ENCODE measurements around the gene ZNF488. TPM values are rescaled to one million over a fixed set of nuclear protein-coding genes. Genes with fewer than 3 reads are reported as not detected.

ZNF488 gene
- total RNA-seq, 1 donor from 2014 or later, result 2.9 TPM

DNA sequence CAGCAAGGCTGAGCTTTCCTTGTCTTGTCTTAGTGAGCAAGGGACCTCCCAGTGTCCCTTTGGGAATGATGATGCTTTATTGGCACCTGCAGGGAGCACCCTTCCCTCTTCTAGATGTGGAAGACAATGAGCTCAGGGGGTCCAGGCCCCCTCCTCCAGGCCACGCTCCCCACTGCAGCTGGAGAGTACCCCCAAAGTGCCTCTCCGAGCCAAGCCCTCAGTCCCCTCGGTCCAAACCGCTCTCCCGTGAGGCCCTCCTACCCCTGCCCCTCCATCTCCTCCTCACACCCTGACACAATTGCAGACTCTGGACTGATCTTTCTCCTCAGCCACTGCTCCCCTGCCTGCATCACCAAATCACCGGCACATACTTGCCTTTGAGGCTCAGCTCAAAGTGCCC lies 19.2 kb downstream of the ZNF488 start:
- Mint-ChIP-seq H3K27ac (ENCODE audit: unreplicated experiment) (no peak overlapping the region), H3K9me3 (no peaks in the 10 kb centered on the region), H3K36me3 (ENCODE audit: low read depth) (no peaks in the 10 kb centered on the region), H3K4me3 (no peak overlapping the region), H3K4me1 (no peaks in the 10 kb centered on the region), H3K27me3 (ENCODE audit: low read depth) (no peaks in the 10 kb centered on the region)
- DNase-seq (ENCODE audit: low read depth, low spot score), result no peak
- TF ChIP-seq, protein P1, sequence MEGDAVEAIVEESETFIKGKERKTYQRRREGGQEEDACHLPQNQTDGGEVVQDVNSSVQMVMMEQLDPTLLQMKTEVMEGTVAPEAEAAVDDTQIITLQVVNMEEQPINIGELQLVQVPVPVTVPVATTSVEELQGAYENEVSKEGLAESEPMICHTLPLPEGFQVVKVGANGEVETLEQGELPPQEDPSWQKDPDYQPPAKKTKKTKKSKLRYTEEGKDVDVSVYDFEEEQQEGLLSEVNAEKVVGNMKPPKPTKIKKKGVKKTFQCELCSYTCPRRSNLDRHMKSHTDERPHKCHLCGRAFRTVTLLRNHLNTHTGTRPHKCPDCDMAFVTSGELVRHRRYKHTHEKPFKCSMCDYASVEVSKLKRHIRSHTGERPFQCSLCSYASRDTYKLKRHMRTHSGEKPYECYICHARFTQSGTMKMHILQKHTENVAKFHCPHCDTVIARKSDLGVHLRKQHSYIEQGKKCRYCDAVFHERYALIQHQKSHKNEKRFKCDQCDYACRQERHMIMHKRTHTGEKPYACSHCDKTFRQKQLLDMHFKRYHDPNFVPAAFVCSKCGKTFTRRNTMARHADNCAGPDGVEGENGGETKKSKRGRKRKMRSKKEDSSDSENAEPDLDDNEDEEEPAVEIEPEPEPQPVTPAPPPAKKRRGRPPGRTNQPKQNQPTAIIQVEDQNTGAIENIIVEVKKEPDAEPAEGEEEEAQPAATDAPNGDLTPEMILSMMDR (conservative IDR thresholded peaks at IDR 0.05), result no peak

- H3K4me3 Mint-ChIP-seq, result no peak overlapping the region
Observed at GRCh38 chr10:47364366-47364765, 19.7 kb downstream of the ZNF488 start.

GRCh38 chr10:47363781-47364180 lies 20.3 kb downstream of the ZNF488 start:
- Mint-ChIP-seq H3K27ac (ENCODE audit: unreplicated experiment) (no peak overlapping the region), H3K4me3 (no peak overlapping the region), H3K4me1 (no peaks in the 10 kb centered on the region), H3K36me3 (ENCODE audit: low read depth) (no peaks in the 10 kb centered on the region), H3K27me3 (ENCODE audit: low read depth) (no peaks in the 10 kb centered on the region), H3K9me3 (no peaks in the 10 kb centered on the region)
- TF ChIP-seq, protein P1 (conservative IDR thresholded peaks at IDR 0.05), result no peak
- DNase-seq (ENCODE audit: low read depth, low spot score), result no peak

More at GRCh38 chr10:47364366-47364765, 19.7 kb downstream of the ZNF488 start:
- TF ChIP-seq, protein P1 (conservative IDR thresholded peaks at IDR 0.05), result no peak
- H3K9me3 Mint-ChIP-seq, result no peaks in the 10 kb centered on the region
- H3K27me3 Mint-ChIP-seq (ENCODE audit: low read depth), result no peaks in the 10 kb centered on the region
- H3K36me3 Mint-ChIP-seq (ENCODE audit: low read depth), result no peaks in the 10 kb centered on the region
- no peaks in the 10 kb centered on the region for H3K4me1 Mint-ChIP-seq
- no peak overlapping the region for H3K27ac Mint-ChIP-seq (ENCODE audit: unreplicated experiment)
- no peak for DNase-seq (ENCODE audit: low read depth, low spot score)

DNA sequence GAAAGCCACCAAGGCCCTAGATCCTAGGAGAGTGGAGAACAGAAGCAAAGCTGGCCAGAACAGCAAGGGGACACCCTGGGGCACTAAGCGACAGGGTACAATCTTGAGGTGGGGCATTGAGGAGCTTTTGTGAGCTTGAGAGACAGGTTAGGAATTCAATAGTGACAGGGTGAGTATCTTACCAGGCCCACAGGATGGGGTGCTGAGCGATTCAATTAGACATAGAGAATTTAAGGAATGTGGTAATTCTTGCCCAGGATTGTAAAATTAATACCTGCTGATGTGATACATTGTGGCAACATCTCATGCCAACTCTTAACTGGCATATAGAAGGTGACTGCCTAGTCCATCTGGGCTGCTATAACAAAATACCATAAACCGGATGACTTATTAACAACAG lies 21.9 kb downstream of the ZNF488 start:
- Mint-ChIP-seq H3K27ac (ENCODE audit: unreplicated experiment) (no peak overlapping the region), H3K4me3 (no peak overlapping the region), H3K4me1 (no peaks in the 10 kb centered on the region), H3K36me3 (ENCODE audit: low read depth) (no peaks in the 10 kb centered on the region), H3K27me3 (ENCODE audit: low read depth) (no peaks in the 10 kb centered on the region), H3K9me3 (no peaks in the 10 kb centered on the region)
- TF ChIP-seq, protein P1 (conservative IDR thresholded peaks at IDR 0.05), result no peak
- DNase-seq (ENCODE audit: low read depth, low spot score), result no peak

DNA sequence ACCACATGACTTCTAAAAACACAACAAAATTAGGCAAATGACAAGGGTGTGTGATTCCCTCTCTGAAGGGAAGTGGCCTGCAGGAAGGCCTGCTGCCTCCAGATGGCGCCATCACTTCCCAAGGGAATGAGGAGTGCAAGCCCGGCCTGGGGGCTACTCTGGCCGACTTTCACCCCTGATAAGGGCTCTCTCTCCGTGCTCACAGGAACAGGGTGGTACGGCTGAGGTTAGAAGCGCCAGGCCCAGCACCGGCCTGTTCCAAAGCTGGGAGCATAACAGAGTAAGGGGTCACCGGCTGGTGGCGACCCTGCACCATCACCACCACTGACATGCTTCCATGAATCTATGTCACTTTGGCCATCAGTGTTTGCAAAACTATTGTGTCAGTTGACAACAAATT lies 22.8 kb downstream of the ZNF488 start:
- Mint-ChIP-seq H3K36me3 (ENCODE audit: low read depth) (no peaks in the 10 kb centered on the region), H3K9me3 (no peaks in the 10 kb centered on the region), H3K4me3 (no peak overlapping the region), H3K4me1 (no peaks in the 10 kb centered on the region), H3K27ac (ENCODE audit: unreplicated experiment) (no peak overlapping the region), H3K27me3 (ENCODE audit: low read depth) (no peaks in the 10 kb centered on the region)
- DNase-seq (ENCODE audit: low read depth, low spot score), result peak; percentile 65
- TF ChIP-seq, protein P1 (conservative IDR thresholded peaks at IDR 0.05), result peak; percentile 76
